Inflammatory macrophage treated with lipopolysaccharide for 1 hour (primary cell): ENCODE data around the gene SERF2.
A peak's percentile ranks its signal among the peaks of the same experiment; 100 is the strongest.
"Not testable (repeated sequence)": the region's sequence is repeated elsewhere in the genome, so short reads cannot be mapped to it uniquely, and the experiment has no call there.

ENCODE experiments used
- DNase-seq, 2 donors: peaks; one replicate each; pipeline ENCODE4 v3.0.0-alpha.2; 2020 to 2022

Gene SERF2

DNA sequence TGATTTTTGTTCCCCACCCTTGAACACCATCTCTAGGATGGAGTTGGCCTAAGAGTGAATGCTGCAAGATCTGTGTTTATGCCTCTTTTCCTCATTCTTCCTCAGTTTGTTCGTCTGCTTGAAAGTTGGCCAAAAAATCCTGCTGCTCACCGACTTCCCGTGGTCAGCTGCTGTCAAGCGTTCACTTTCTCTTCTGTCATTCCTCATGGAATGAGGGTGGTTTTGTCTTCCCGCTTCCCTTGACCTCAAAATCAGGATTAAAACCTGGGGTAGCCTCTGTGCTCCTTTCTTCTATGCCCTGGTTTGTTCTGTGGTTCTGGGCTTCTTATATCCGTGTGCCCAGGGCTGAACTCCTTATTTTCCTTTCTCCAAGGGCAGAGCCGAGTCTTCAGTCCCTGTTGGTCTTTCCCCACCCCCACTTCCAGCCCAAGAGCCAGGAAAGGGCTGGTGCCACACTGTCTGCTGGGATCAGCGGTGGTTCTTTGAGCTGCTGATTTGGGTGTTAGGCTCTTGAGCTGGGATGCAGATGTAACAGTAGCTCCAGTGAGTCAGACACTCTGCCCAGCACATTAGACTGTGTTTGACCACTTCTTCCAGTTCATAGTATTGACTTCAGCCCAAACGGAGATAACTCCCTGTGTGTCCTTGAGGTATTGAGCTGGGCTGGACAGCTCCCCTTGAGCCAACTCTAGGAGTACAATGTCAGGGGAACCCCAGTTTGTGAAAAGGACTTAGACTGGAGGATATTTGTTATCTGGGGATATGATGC is 2.3 kb downstream of the SERF2 start:
- DNase-seq, result no peak

DNA sequence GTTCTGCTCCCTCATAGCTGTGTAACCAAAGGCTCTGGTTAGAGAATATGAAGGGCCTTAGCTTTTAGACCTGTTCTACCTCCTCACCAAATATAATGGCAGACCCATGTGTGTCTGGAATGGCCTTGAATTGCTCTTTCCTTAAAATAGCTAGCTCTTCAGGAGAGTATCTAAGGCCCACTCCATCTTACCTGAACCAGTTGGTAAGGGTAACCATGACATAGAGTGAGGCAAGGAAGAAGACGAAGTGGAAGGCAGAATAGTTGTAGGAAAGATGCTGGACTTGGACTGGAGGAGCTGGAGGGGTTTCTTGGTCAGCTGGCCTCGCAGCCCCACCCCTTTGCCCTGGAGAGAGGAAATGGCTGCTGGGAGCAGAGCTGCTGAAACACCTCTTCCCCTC is 3.1 kb downstream of the SERF2 start:
- no peak for DNase-seq

GRCh38 chr15:43795997-43796396 is 3.9 kb downstream of the SERF2 start:
- DNase-seq, result no peak

DNA sequence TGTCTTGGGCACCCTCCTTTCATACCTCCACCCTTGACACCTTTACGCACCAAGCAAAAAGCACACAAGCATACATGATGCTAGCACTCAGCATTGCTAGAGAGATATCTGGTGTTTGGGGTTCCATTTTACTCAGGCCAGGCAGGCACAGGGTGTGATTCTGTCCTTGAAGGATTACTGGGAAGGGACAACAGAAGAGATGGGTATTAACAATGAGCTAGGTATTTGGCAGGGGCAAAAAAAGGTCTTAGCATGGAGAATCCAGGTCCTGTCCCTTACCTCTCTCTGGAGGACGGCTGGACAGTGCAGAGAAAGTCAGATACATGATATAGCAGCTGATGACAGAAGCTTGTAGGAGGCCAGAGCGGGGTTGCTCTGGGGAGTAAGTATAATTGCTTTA is 4.4 kb downstream of the SERF2 start:
- DNase-seq, result no peak

GRCh38 chr15:43799209-43799944 is 7.3 kb downstream of the SERF2 start:
- DNase-seq, result no peak

DNA sequence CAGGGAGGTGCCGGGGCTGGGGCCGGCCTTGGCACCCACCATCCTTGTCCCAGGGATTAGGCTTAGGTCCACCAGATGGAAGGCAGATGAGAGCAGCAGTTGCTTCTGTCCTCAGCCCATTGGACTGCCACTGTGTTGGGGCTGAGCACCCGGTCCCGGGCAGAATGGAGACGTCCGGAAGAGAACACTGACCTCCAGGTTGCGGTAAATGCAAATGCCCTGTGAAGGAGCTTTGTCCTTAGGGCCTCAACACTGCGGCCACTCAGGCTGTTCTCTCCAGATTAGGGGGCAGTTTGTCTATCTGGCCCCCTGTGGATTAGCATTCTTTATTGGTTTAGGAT is 7.8 kb downstream of the SERF2 start, which contains the start of gene SERINC4:
Gene SERINC4, minus strand, starts transcription at position 276 of the 341 bp plus-strand sequence. Its CDS starts 234 bp downstream, at position 42.
- DNase-seq, result no peak

DNA sequence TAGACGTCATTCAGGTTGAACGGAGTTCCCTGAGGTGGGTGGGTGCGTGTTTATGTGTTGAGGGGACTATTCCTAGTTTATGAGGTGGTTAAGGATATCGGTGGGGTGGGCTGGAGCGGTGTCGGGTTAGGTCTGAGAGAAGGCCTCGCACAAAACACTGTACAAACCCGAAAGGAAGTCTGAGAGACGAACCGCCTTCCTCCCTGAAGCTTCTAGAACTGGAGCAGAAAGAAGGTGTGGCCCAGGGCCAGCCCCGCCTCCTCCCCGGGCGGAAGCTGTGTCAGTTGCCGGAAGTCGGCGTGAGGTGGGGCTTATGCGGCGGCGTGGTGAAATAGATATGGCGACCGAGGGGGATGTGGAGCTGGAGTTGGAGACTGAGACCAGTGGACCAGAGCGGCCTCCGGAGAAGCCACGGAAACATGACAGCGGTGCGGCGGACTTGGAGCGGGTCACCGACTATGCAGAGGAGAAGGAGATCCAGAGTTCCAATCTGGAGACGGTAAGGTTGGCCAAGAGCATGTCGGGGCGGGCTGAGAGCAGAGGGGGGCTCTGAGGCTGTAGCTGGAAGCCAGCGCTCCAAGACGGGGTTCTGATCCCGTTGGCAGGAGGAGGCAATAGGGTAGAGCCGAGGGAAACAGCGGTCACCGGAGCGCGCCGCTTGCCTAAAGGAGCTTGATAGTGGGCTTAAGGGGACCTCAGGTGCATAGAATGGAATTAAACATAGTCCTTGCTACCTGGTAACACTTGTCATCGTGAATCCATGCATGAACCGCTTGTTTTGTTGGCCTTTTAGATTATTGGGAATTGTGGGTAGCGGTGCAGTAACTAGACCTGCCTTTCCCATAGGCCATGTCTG is 8.4 kb downstream of the SERF2 start, which contains the start of gene HYPK:
Gene HYPK, plus strand, starts transcription at position 314 of the 856 bp plus-strand sequence. Its CDS starts 24 bp downstream, at position 338.
- peak; percentile 83 to 88 for DNase-seq

- DNase-seq, result not testable (repeated sequence)
Observed at GRCh38 chr15:43802676-43803075, 10.6 kb downstream of the SERF2 start.

DNA sequence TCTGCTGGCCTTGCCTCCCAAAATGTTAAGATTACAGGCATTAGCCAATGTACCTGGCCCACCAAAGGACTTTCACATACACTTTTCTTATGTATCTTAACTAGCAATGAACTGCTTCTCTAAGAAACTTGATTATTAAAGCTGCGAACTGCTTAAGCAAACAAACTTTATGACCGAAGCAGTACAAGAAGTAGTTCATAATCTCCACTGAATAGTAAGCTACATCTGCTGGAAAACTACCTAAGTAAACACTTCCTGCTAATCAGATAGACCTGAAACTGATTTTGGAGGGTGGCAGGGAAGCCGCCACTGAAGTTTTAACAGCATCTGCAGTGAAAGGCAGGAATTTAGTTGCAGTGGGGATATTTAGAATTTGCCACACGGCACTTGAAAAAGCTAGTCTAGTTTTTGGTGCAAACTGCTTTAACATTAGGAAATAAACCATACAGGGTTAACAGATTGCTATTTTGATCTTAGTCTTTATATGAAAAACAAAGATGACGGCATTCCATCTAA is 16.4 kb downstream of the SERF2 start:
- no peak for DNase-seq

- DNase-seq, result peak; percentile 67 to 84
Observed at GRCh38 chr15:43808960-43809678, 17.0 kb downstream of the SERF2 start.

GRCh38 chr15:43815064-43815463 is 22.9 kb downstream of the SERF2 start:
- DNase-seq, result not testable (repeated sequence)

GRCh38 chr15:43821505-43821904 is 29.4 kb downstream of the SERF2 start:
- no peak for DNase-seq

DNA sequence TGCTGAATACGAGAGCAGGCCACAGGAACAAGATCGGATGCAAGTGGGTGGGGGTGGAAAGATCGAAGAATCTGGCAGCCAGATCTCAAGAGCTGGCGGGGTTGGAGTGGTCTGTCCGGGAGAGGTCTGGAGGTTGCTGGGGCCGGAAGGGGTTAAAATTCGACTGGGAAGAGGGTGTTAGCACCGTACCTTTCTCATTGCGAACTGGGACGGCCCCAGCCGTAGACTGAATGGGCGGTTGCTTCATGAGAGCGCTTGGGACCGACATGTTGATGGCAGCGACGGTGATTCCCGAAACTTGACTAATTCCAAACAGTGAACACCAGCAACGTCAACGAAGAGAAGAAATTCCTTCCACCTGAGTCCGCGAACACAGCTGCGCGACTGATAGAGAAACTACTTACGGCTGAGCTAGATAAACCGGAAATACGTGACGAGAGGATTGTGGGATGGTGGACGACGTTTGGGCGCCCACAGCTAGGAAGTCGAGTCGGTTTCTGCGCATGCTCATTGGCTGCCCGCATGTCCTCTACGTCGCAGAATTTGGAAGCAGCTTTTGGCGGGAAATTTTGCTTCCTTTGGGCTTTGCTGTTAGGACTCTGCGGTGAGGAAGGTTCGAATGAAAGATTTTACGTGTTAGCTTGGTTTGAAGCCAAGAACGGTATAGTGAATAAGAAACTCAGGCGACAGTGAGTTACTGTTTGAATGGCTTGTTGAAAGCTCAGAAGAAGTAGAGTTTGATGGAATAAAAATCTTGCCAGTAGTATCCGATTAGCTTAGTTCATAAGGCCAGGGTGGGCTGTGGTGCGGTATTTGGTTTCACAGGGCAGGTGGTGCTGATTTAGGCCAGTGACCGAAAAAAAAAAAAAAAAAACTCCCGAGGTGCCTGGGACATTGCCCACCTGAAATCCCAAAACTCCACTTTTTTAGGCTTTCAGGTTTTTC is 32.5 kb downstream of the SERF2 start, which contains the start of gene MFAP1:
Gene MFAP1, minus strand, starts transcription at position 389 of the 945 bp plus-strand sequence. Its CDS starts 121 bp downstream, at position 268.
- DNase-seq, result peak; percentile 94 to 97

DNA sequence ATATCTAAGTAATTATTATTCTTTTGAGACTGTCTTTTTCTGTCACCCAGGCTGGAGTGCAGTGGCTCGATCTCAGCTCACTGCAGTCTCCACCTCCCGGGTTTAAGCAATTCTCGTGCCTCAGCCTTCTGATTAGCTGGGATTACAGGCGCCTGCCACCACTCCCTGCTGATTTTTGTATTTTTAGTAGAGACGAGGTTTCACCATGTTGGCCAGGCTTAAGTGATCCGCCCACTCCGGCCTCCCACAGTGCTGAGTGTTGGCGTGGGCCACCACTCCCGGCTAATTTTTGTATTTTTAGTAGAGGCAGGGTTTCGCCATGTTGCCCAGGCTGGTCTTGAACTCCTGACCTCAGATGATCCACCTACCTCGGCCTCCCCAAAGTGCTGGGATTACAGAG is 33.2 kb downstream of the SERF2 start:
- DNase-seq, result not testable (repeated sequence)

GRCh38 chr15:43826029-43826507 is 33.9 kb downstream of the SERF2 start:
- DNase-seq, result no peak

DNA sequence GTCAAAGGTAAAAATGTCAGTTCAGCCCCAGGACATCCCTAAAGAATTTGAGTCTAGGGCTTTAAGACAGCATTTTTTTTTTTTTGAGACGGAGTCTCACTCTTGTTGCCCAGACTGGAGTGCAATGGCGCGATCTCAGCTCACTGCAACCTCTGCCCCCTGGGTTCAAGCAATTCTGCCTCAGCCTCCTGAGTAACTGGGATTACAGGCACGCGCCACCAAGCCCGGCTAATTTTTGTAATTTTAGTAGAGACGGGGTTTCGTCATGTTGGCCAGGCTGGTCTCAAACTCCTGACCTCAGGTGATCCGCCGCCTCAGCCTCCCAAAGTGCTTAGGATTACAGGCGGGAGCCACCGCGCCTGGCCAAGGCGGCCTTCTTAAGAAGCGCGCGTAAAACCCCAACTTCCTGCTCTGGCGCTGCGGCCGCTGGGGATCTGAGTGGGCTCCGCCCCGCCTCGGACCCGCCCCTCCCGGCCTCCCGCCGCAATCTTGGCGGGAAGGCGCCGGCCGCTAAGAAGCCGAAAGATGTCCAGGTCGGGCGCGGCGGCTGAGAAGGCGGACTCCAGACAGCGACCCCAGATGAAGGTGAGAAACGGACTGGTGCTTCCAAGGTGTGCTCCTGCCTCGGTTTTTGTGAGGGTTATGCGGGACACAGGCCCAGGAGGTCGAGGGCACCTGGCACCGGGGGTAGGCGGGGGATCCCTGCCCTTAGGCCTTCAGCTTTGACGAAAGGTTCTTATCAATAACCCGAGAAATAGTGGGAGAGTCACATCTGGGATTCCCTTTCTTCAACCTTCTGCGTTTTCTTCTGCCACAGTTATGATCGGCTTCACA is 34.6 kb downstream of the SERF2 start, which contains the start of gene WDR76:
Gene WDR76, plus strand, starts transcription at position 495 of the 834 bp plus-strand sequence. Its CDS starts 31 bp downstream, at position 526.
- peak; percentile 74 to 87 for DNase-seq

GRCh38 chr15:43828061-43828657 is 36.0 kb downstream of the SERF2 start:
- no peak for DNase-seq

DNA sequence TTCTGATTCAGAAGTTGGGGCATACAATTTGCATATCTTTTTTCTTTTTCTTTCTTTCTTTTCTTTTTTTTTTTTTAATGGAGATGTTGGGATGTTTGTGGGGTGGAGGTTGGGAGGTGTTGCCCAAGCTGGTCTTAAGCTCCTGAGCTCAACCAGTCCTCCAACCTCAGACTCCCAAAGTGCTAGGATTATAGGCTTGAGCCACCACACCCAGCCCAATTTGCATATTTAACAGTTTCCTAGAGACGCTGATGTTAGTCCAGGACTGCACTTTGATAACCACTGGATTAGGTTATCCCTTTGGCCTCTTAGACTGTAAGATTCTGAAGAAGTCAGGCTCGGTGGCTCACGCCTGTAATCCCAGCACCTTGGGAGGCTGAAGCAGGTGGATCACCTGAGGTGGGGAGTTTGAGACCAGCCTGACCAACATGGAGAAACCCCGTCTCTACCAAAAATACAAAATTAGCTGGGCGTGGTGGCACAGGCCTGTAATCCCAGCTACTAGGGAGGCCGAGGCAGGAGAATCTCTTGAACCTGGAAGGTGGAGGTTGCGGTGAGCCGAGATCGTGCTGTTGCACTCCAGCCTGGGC is 37.9 kb downstream of the SERF2 start:
- DNase-seq, result not testable (repeated sequence)
